ENCODE results near the gene GATC. TPM values are rescaled to one million over a fixed set of nuclear protein-coding genes. Genes with fewer than 3 reads are reported as not detected.

GATC gene
- total and polyA plus RNA-seq, 2 experiments from 2014 or later, result 18.5 to 20.1 TPM

- TF ChIP-seq ETS1 (IDR thresholded peaks at IDR 0.05) (no peak), NANOG (IDR thresholded peaks at IDR 0.05; ENCODE audit: borderline replicate concordance) (no peak), STAT1 (IDR thresholded peaks at IDR 0.05; ENCODE audit: unreplicated experiment) (no peak), ZNF114 (CRISPR knock-in tag; IDR thresholded peaks at IDR 0.05) (no peak), CREB1 (CRISPR knock-in tag; IDR thresholded peaks at IDR 0.05; ENCODE audit: low read depth) (no peak)
These were observed 20.4 kb upstream of the GATC start (continued) for GRCh38 chr12:120425797-120426196.

- H3K27ac Mint-ChIP-seq, result no peak overlapping the region
- H3K4me1 Mint-ChIP-seq, result peaks cover 11% of the 10 kb centered on the region
- 0 out of 2 replicates have a peak, but pooled peaks cover 2% of the 10 kb centered on the region for H3K9me2 ChIP-seq (ENCODE audit: insufficient read depth)
- no peak overlapping the region for H3K4me3 Mint-ChIP-seq
- DNase-seq (ENCODE audit: low spot score), result no peak
- H3F3A ChIP-seq (replicated peaks; ENCODE audit: low read depth), result 0 out of 2 replicates have a peak, but pooled peaks cover 2% of the 10 kb centered on the region
- no peak overlapping the region for H2AFZ ChIP-seq
- H3K27me3 Mint-ChIP-seq (ENCODE audit: insufficient read depth, low read depth, poor library complexity), result peaks cover 9% of the 10 kb centered on the region
- no peaks in the 10 kb centered on the region for H3K79me2 ChIP-seq (replicated peaks; ENCODE audit: insufficient read depth)
- no peaks in the 10 kb centered on the region for H3K36me3 Mint-ChIP-seq (ENCODE audit: low read depth)
- no peak overlapping the region for H3K4me3 ChIP-seq
- 0 out of 2 replicates have a peak, but pooled peaks cover 4% of the 10 kb centered on the region for H3K4me1 ChIP-seq (ENCODE audit: insufficient read depth)
- no peaks in the 10 kb centered on the region for H3K27me3 ChIP-seq (ENCODE audit: insufficient read depth)
- no peak for ATAC-seq
- no peak overlapping the region for H3K4me2 ChIP-seq
- H3K36me3 ChIP-seq (ENCODE audit: insufficient read depth), result no peaks in the 10 kb centered on the region
- H3K27ac ChIP-seq (ENCODE audit: low read depth), result no peak overlapping the region
- no peaks in the 10 kb centered on the region for H4K20me1 ChIP-seq (replicated peaks; ENCODE audit: insufficient read depth)
- no peak for TF ChIP-seq ZNF331 (CRISPR knock-in tag; IDR thresholded peaks at IDR 0.05; ENCODE audit: low read depth)
- no peak for TF ChIP-seq EZH2phosphoT487 (IDR thresholded peaks at IDR 0.05; ENCODE audit: unreplicated experiment)
- TF ChIP-seq ETS1 (IDR thresholded peaks at IDR 0.05), result no peak
- H3K9me3 Mint-ChIP-seq, result peaks cover 4% of the 10 kb centered on the region; the same call in 2 of the 3 replicates
These were observed 17.5 kb upstream of the GATC start for GRCh38 chr12:120428597-120429229.

- no peaks in the 10 kb centered on the region for H3K36me3 ChIP-seq (ENCODE audit: insufficient read depth)
- Mint-ChIP-seq H3K4me3 (no peak overlapping the region; the same call in 2 of the 3 replicates), H3K4me1 (peaks cover 11% of the 10 kb centered on the region), H3K27me3 (ENCODE audit: insufficient read depth, low read depth, poor library complexity) (peaks cover 9% of the 10 kb centered on the region), H3K27ac (no peak overlapping the region), H3K36me3 (ENCODE audit: low read depth) (no peaks in the 10 kb centered on the region), H3K9me3 (peaks cover 4% of the 10 kb centered on the region; the same call in 2 of the 3 replicates)
- no peaks in the 10 kb centered on the region for H3K79me2 ChIP-seq (replicated peaks; ENCODE audit: insufficient read depth)
- DNase-seq (ENCODE audit: low spot score) (no peak), ATAC-seq (no peak)
- no peaks in the 10 kb centered on the region for H3K27me3 ChIP-seq (ENCODE audit: insufficient read depth)
- H2AFZ ChIP-seq, result no peak overlapping the region
- 0 out of 2 replicates have a peak, but pooled peaks cover 2% of the 10 kb centered on the region for H3F3A ChIP-seq (replicated peaks; ENCODE audit: low read depth)
- no peak overlapping the region for H3K27ac ChIP-seq (ENCODE audit: low read depth)
- H3K4me3 ChIP-seq, result no peak overlapping the region
- H3K9me2 ChIP-seq (ENCODE audit: insufficient read depth), result 0 out of 2 replicates have a peak, but pooled peaks cover 2% of the 10 kb centered on the region
- 0 out of 2 replicates have a peak, but pooled peaks cover 4% of the 10 kb centered on the region for H3K4me1 ChIP-seq (ENCODE audit: insufficient read depth)
- H4K20me1 ChIP-seq (replicated peaks; ENCODE audit: insufficient read depth), result no peaks in the 10 kb centered on the region
- H3K4me2 ChIP-seq, result no peak overlapping the region
- TF ChIP-seq CTCF (conservative IDR thresholded peaks at IDR 0.05; ENCODE audit: low read depth in 2 of 2), result no peak
- no peak for TF ChIP-seq REST (IDR thresholded peaks at IDR 0.05; ENCODE audit: unreplicated experiment)
- no peak for TF ChIP-seq JUNB (IDR thresholded peaks at IDR 0.05; ENCODE audit: unreplicated experiment)
- TF ChIP-seq CREB1 (CRISPR knock-in tag; IDR thresholded peaks at IDR 0.05; ENCODE audit: low read depth), result no peak
These were observed 16.9 kb upstream of the GATC start for GRCh38 chr12:120429368-120429767.
